ENCODE data around the gene PPFIA3.

DNA sequence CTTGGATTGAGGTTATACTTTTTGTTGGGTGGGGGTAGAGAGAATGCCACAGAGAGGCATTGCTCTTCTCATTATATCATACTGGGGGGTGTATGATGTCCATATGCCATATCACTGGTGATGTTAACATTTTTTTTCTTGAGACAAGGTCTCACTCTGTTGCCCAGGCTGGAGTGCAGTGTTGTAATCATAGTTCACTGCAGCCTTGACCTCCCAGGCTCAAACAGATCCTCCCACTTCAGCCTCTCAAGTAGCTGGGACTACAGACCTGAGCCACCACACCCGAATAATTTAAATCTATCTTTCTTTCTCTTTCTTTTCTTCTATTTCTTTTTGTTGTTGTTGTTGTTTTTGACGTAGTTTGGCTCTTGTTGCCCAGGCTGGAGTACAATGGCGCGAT, 39.0 kb upstream of the PPFIA3 start:
- no peak for TF ChIP-seq CTCF (conservative IDR thresholded peaks at IDR 0.05; ENCODE audit: low read depth in 2 of 2)
- TF ChIP-seq REST (IDR thresholded peaks at IDR 0.05; ENCODE audit: unreplicated experiment) = no peak
